Measurements from ENCODE around the gene ANKRD27.
"Not testable (repeated sequence)": the region's sequence is repeated elsewhere in the genome, so short reads cannot be mapped to it uniquely, and the experiment has no call there.

Gene ANKRD27

DNA sequence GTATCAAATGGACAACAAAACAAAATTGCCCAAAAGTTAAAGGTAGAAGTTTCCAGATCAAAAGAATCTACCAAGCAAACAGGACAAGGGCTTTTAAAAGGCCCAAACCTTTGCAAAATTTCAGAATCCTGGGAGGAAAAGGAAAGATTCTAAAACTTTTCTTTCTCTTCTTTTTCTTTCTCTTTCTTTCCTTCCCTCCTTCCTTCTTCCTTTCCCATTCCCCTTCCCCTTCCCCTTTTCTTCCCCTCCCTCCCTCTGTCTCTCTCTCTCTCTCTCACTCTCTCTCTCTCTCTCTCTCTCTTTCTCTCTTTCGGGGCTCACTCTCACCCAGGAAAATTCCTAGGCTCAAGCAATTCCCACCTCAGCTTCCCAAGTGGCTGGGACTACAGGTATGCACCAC, 98.2 kb downstream of the ANKRD27 start:
- H3K4me3 ChIP-seq (ENCODE audit: low read depth, low read length) = no peak overlapping the region
- H3K23ac ChIP-seq (ENCODE audit: low read length) = no peak overlapping the region
- no peak for DNase-seq
- no peak overlapping the region for H2AFZ ChIP-seq (ENCODE audit: insufficient read depth, low read length, poor library complexity)
- H3K4me1 ChIP-seq (ENCODE audit: control insufficient read depth in 1 of 2, insufficient read depth in 2 of 2, low read length in 2 of 2) = no peaks in the 10 kb centered on the region
- H4K91ac ChIP-seq (ENCODE audit: low read depth, low read length) = no peak overlapping the region
- WGBS (ENCODE audit: extremely low coverage, insufficient coverage, insufficient read length) = no CpG with 5 or more reads among the region's 1 CpG
- no peaks in the 10 kb centered on the region for H3K36me3 ChIP-seq (ENCODE audit: control insufficient read depth in 1 of 2, insufficient read depth in 2 of 2, low read length in 2 of 2)
- H2BK120ac ChIP-seq (ENCODE audit: insufficient read depth, low read length, poor library complexity) = no peak overlapping the region
- no peaks in the 10 kb centered on the region for H3K27me3 ChIP-seq (ENCODE audit: insufficient read depth, low read length)
- H3K79me1 ChIP-seq (ENCODE audit: low read length) = peaks cover 8% of the 10 kb centered on the region
- no peak overlapping the region for H4K8ac ChIP-seq (ENCODE audit: low read depth, low read length)
- H3K4me2 ChIP-seq (ENCODE audit: low read length) = no peak overlapping the region
- H4K12ac ChIP-seq (ENCODE audit: low read depth, low read length) = no peak overlapping the region
- no peak overlapping the region for H3K18ac ChIP-seq (ENCODE audit: low read length)
- no peak overlapping the region for H3K9ac ChIP-seq (ENCODE audit: low read length)
- no peak overlapping the region for H3K4ac ChIP-seq (ENCODE audit: low read depth, low read length)
- H2BK12ac ChIP-seq (ENCODE audit: low read length) = no peak overlapping the region
- no peaks in the 10 kb centered on the region for H3K9me3 ChIP-seq (ENCODE audit: insufficient read depth, low read depth, low read length)
- no peak overlapping the region for H3K14ac ChIP-seq (ENCODE audit: low read length)
- no peak overlapping the region for H3K27ac ChIP-seq (ENCODE audit: low read depth, low read length)
- H3K79me2 ChIP-seq (ENCODE audit: control insufficient read depth, insufficient read depth, low read length, poor library complexity) = peaks cover 6% of the 10 kb centered on the region
- no peak overlapping the region for H2BK5ac ChIP-seq (ENCODE audit: low read depth, low read length, poor library complexity)
- no peak overlapping the region for H2AK5ac ChIP-seq (ENCODE audit: low read length)

DNA sequence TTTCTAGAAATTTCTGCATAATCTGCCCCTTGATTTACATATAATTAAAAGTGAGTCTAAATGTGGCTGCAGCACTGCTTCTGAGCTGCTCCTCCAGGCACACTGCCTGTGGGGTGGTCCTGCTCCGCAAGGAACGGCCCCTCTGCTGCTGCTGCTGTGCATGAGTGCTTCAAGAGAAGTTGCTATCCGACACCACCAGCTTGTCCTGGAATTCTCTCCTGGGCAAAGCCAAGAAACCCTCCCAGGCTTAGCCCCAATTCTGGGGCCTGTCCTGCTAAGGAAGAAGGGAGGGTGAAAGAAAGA, 101.5 kb downstream of the ANKRD27 start:
- no peaks in the 10 kb centered on the region for H3K27me3 ChIP-seq (ENCODE audit: insufficient read depth, low read length)
- no peak for DNase-seq
- H2AK5ac ChIP-seq (ENCODE audit: low read length) = no peak overlapping the region
- no peaks in the 10 kb centered on the region for H3K79me1 ChIP-seq (ENCODE audit: low read length)
- no peak overlapping the region for H3K9ac ChIP-seq (ENCODE audit: low read length)
- H2BK5ac ChIP-seq (ENCODE audit: low read depth, low read length, poor library complexity) = no peak overlapping the region
- H3K4me2 ChIP-seq (ENCODE audit: low read length) = no peak overlapping the region
- H3K4ac ChIP-seq (ENCODE audit: low read depth, low read length) = no peak overlapping the region
- H3K79me2 ChIP-seq (ENCODE audit: control insufficient read depth, insufficient read depth, low read length, poor library complexity) = no peaks in the 10 kb centered on the region
- H3K36me3 ChIP-seq (ENCODE audit: control insufficient read depth in 1 of 2, insufficient read depth in 2 of 2, low read length in 2 of 2) = no peaks in the 10 kb centered on the region
- H3K23ac ChIP-seq (ENCODE audit: low read length) = no peak overlapping the region
- H4K12ac ChIP-seq (ENCODE audit: low read depth, low read length) = no peak overlapping the region
- H3K27ac ChIP-seq (ENCODE audit: low read depth, low read length) = no peak overlapping the region
- H3K9me3 ChIP-seq (ENCODE audit: insufficient read depth, low read depth, low read length) = no peaks in the 10 kb centered on the region
- no peak overlapping the region for H4K91ac ChIP-seq (ENCODE audit: low read depth, low read length)
- H3K4me1 ChIP-seq (ENCODE audit: control insufficient read depth in 1 of 2, insufficient read depth in 2 of 2, low read length in 2 of 2) = no peaks in the 10 kb centered on the region
- H3K4me3 ChIP-seq (ENCODE audit: low read depth, low read length) = no peak overlapping the region
- no peak overlapping the region for H3K18ac ChIP-seq (ENCODE audit: low read length)
- H2AFZ ChIP-seq (ENCODE audit: insufficient read depth, low read length, poor library complexity) = no peak overlapping the region
- H3K14ac ChIP-seq (ENCODE audit: low read length) = no peak overlapping the region
- no peak overlapping the region for H4K8ac ChIP-seq (ENCODE audit: low read depth, low read length)
- H2BK120ac ChIP-seq (ENCODE audit: insufficient read depth, low read length, poor library complexity) = no peak overlapping the region
- WGBS (ENCODE audit: extremely low coverage, insufficient coverage, insufficient read length) = no CpG with 5 or more reads among the region's 3 CpGs
- no peak overlapping the region for H2BK12ac ChIP-seq (ENCODE audit: low read length)

DNA sequence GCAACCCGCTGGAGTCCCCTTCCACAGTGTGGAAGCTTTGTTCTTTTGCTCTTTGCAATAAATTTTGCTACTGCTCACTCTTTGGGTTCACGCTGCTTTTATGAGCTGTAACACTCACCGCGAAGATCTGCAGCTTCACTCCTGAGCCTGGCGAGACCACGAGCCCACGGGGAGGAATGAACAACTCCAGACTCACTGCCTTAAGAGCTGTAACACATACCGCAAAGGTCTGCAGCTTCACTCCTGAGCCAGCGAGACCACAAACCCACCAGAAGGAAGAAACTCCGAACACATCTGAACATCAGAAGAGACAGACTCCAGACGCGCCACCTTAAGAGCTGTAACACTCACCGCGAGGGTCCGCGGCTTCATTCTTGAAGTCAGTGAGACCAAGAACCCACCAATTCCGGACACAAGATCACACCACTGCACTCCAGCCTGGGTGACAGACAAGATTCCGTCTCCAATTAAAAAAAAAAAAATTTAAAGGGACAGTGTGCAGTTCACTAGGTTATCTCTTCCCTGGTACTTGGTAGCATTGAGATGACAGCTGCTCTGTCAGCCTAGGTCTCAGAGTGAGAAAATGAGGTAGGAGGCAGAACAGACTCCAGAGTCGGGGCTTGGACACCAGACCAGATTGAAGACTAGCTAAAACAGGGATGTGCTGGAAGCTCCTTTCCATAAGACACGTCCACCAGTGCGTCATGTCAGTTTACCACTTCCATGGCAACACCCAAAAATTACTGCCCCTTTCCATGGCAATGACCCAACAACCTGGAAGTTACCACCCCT, 102.1 kb downstream of the ANKRD27 start:
- H4K8ac ChIP-seq (ENCODE audit: low read depth, low read length); H3K27me3 ChIP-seq (ENCODE audit: insufficient read depth, low read length); DNase-seq; H3K4me1 ChIP-seq (ENCODE audit: control insufficient read depth in 1 of 2, insufficient read depth in 2 of 2, low read length in 2 of 2); H3K4ac ChIP-seq (ENCODE audit: low read depth, low read length); H4K91ac ChIP-seq (ENCODE audit: low read depth, low read length); H3K79me2 ChIP-seq (ENCODE audit: control insufficient read depth, insufficient read depth, low read length, poor library complexity); H3K4me3 ChIP-seq (ENCODE audit: low read depth, low read length); H2BK12ac ChIP-seq (ENCODE audit: low read length); H3K18ac ChIP-seq (ENCODE audit: low read length); H3K4me2 ChIP-seq (ENCODE audit: low read length); H2BK120ac ChIP-seq (ENCODE audit: insufficient read depth, low read length, poor library complexity); H3K27ac ChIP-seq (ENCODE audit: low read depth, low read length); H2AK5ac ChIP-seq (ENCODE audit: low read length); H3K23ac ChIP-seq (ENCODE audit: low read length); H3K14ac ChIP-seq (ENCODE audit: low read length); H3K9ac ChIP-seq (ENCODE audit: low read length); H3K9me3 ChIP-seq (ENCODE audit: insufficient read depth, low read depth, low read length); H3K36me3 ChIP-seq (ENCODE audit: control insufficient read depth in 1 of 2, insufficient read depth in 2 of 2, low read length in 2 of 2); H4K12ac ChIP-seq (ENCODE audit: low read depth, low read length); H2BK5ac ChIP-seq (ENCODE audit: low read depth, low read length, poor library complexity); H2AFZ ChIP-seq (ENCODE audit: insufficient read depth, low read length, poor library complexity); H3K79me1 ChIP-seq (ENCODE audit: low read length): not testable (repeated sequence)
- WGBS (ENCODE audit: extremely low coverage, insufficient coverage, insufficient read length) = no CpG with 5 or more reads among the region's 21 CpGs

DNA sequence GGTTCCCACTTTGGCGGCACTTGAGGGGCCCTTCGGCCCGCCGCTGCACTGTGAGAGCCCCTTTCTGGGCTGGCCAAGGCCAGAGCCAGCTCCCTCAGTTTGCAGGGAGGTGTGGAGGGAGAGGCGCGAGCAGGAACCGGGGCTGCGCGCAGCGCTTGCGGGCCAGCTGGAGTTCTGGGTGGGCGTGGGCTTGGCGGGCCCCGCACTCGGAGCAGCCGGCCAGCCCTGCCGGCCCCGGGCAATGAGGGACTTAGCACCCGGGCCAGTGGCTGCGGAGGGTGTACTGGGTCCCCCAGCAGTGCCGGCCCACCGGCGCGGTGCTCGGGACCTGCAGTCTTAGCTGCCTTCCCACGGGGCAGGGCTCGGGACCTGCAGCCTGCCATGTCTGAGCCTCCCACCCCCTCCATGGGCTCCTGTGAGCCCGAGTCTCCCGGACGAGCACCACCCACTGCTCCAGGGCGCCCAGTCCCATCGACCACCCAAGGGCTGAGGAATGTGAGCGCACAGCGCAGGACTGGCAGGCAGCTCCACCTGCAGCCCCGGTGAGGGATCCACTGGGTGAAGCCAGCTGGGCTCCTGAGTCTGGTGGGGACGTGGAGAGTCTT, 103.4 kb downstream of the ANKRD27 start:
- H3K27me3 ChIP-seq (ENCODE audit: insufficient read depth, low read length); H4K12ac ChIP-seq (ENCODE audit: low read depth, low read length); H3K14ac ChIP-seq (ENCODE audit: low read length); H3K23ac ChIP-seq (ENCODE audit: low read length); H3K9ac ChIP-seq (ENCODE audit: low read length); H3K18ac ChIP-seq (ENCODE audit: low read length); H2BK5ac ChIP-seq (ENCODE audit: low read depth, low read length, poor library complexity); H2AFZ ChIP-seq (ENCODE audit: insufficient read depth, low read length, poor library complexity); H2BK120ac ChIP-seq (ENCODE audit: insufficient read depth, low read length, poor library complexity); H3K9me3 ChIP-seq (ENCODE audit: insufficient read depth, low read depth, low read length); H3K79me2 ChIP-seq (ENCODE audit: control insufficient read depth, insufficient read depth, low read length, poor library complexity); H4K91ac ChIP-seq (ENCODE audit: low read depth, low read length); H3K4me2 ChIP-seq (ENCODE audit: low read length); H3K27ac ChIP-seq (ENCODE audit: low read depth, low read length); H3K4me1 ChIP-seq (ENCODE audit: control insufficient read depth in 1 of 2, insufficient read depth in 2 of 2, low read length in 2 of 2); H2AK5ac ChIP-seq (ENCODE audit: low read length); H3K36me3 ChIP-seq (ENCODE audit: control insufficient read depth in 1 of 2, insufficient read depth in 2 of 2, low read length in 2 of 2); H4K8ac ChIP-seq (ENCODE audit: low read depth, low read length); H3K4ac ChIP-seq (ENCODE audit: low read depth, low read length); H3K4me3 ChIP-seq (ENCODE audit: low read depth, low read length); H2BK12ac ChIP-seq (ENCODE audit: low read length); H3K79me1 ChIP-seq (ENCODE audit: low read length); DNase-seq: not testable (repeated sequence)
- no CpG with 5 or more reads among the region's 36 CpGs for WGBS (ENCODE audit: extremely low coverage, insufficient coverage, insufficient read length)

All from trophoblast cell (in vitro differentiated cells and primary cell).